K562 (cell line): Measurements from ENCODE around the gene SUSD5. TPM values are rescaled to one million over a fixed set of nuclear protein-coding genes. Genes with fewer than 3 reads are reported as not detected.
A peak's percentile ranks its signal among the peaks of the same experiment; 100 is the strongest.

Source experiments
- ATAC-seq: fragments of 200-7000 bp; cut with Tn5 transposase; 3 replicates; pipeline ENCODE4 v1.9.1; 2020; ENCODE audit warnings: moderate library complexity
- BruUV-seq: library from RNA; stranded (reverse); fragments of 400-500 nt; replicated peaks from 2 replicates; lab custom pipeline; 2021; lab: Mats Ljungman, UMichigan
- CTCF ChIA-PET: fragments of 300-600 bp; formaldehyde crosslinking; extraction: SDS; loops from one replicate; lab custom pipeline; 2021; ENCODE audit warnings: low intra/inter-chr PET ratio; lab: Yijun Ruan, JAX
- POLR2A ChIA-PET: fragments of 300-600, 350-650 bp; sonication (Branson Sonifier 250); formaldehyde crosslinking; extraction: SDS; loops from one replicate; lab custom pipeline; 2021; ENCODE audit warnings: antibody characterized with exemption, inconsistent platforms; lab: Yijun Ruan, JAX
- DNase-seq, 4 experiments: peaks; one replicate each; pipeline versions ENCODE4 v3.0.0 to v3.0.0-alpha.2; 2011 to 2018; ENCODE audit warnings: low spot score in 3 of 4, mixed read lengths in 3 of 4; ENCODE audit errors: extremely low read depth in 1 of 4
- FAIRE-seq: peaks from 2 replicates; lab custom pipeline; 2011; peaks lifted over from hg19 to GRCh38; lab: Jason Lieb, UNC
- H2AFZ ChIP-seq: 2 replicates; pipeline ENCODE4 v1.6.0; 2011; ENCODE audit warnings: low read depth, low read length, control low read depth, inconsistent platforms
- H3K27ac ChIP-seq: fragments of 200-600 bp; 3 replicates; pipeline ENCODE4 v1.8.0; 2011; ENCODE audit warnings: low read depth, mild to moderate bottlenecking, control low read depth, inconsistent platforms, low read length, moderate library complexity, mixed read lengths; ENCODE audit errors: extremely low read depth
- H3K27me3 ChIP-seq, 2 experiments: fragments of 300-600 bp in 1 of 2; 2 replicates in 1 of 2; 3 replicates in 1 of 2; pipeline versions ENCODE4 v1.6.0 to v1.8.0; 2011; ENCODE audit warnings: inconsistent platforms in 2 of 2, low read length in 2 of 2, mild to moderate bottlenecking in 1 of 2, mixed read lengths in 1 of 2, moderate library complexity in 1 of 2; ENCODE audit not compliant: control insufficient read depth in 2 of 2, insufficient read depth in 2 of 2
- H3K36me3 ChIP-seq: fragments of 300-600 bp; 3 replicates; pipeline ENCODE4 v1.8.0; 2011; ENCODE audit warnings: mild to moderate bottlenecking, low read length, inconsistent platforms; ENCODE audit not compliant: control insufficient read depth, insufficient read depth
- H3K4me1 ChIP-seq, 2 experiments: fragments of 200-600 bp in 1 of 2; replicated peaks in 1 of 2; 2 replicates in 1 of 2; 3 replicates in 1 of 2; pipeline versions ENCODE4 v1.5.1 to v1.8.0; 2011; ENCODE audit warnings: inconsistent platforms in 2 of 2, low read length in 2 of 2, mild to moderate bottlenecking in 1 of 2, mixed read lengths in 1 of 2, moderate library complexity in 1 of 2; ENCODE audit not compliant: control insufficient read depth in 2 of 2, insufficient read depth in 2 of 2
- H3K4me2 ChIP-seq: 2 replicates; pipeline ENCODE4 v1.6.1; 2011; ENCODE audit warnings: low read length, control low read depth, inconsistent platforms, mixed read lengths; ENCODE audit not compliant: insufficient read depth
- H3K4me3 ChIP-seq: fragments of 200-600 bp; sonication (generic), shearing (Covaris generic); 2 replicates; pipeline ENCODE4 v1.5.1; 2016; ENCODE audit warnings: control low read depth, inconsistent platforms
- H3K79me2 ChIP-seq: fragments of 200-600 bp; 3 replicates; pipeline ENCODE4 v1.8.0; 2011; ENCODE audit warnings: low read length, inconsistent platforms; ENCODE audit not compliant: control insufficient read depth, insufficient read depth
- H3K9ac ChIP-seq, 2 experiments: 2 replicates each; pipeline versions ENCODE4 v1.6.0 to v1.6.1; 2011; ENCODE audit warnings: low read depth in 2 of 2, low read length in 2 of 2, control low read depth in 1 of 2, inconsistent platforms in 1 of 2, mild to moderate bottlenecking in 1 of 2, mixed read lengths in 1 of 2; ENCODE audit not compliant: insufficient read depth in 1 of 2
- H3K9me1 ChIP-seq: one replicate; pipeline ENCODE4 v1.6.0; 2011; ENCODE audit warnings: inconsistent platforms, mild to moderate bottlenecking, low read length, moderate library complexity; ENCODE audit not compliant: control insufficient read depth, insufficient read depth
- H3K9me3 ChIP-seq: replicated peaks from 2 replicates; pipeline ENCODE4 v1.5.1; 2011; ENCODE audit warnings: low read depth, low read length, inconsistent platforms; ENCODE audit not compliant: control insufficient read depth, insufficient read depth
- H4K20me1 ChIP-seq: replicated peaks from 2 replicates; pipeline ENCODE4 v1.6.1; 2011; ENCODE audit warnings: low read length, inconsistent platforms, mixed read lengths; ENCODE audit not compliant: control insufficient read depth, insufficient read depth
- CBFB ChIP-seq: sonication (generic); formaldehyde crosslinking; IDR thresholded peaks from 2 replicates; pipeline ENCODE4 v1.4.0; 2020; ENCODE audit warnings: mild to moderate bottlenecking, missing genetic modification reagents
- COPS2 ChIP-seq: fragments of 450-650 bp; conservative IDR thresholded peaks from 2 replicates; pipeline ENCODE4 v1.6.1; 2016; ENCODE audit warnings: mild to moderate bottlenecking, moderate library complexity
- FOXK2 ChIP-seq, 2 experiments: fragments of 450-650 bp; IDR thresholded peaks in 1 of 2; conservative IDR thresholded peaks in 1 of 2; 2 replicates each; pipeline ENCODE4 v1.6.1; 2016; ENCODE audit warnings: low read depth in 2 of 2, mild to moderate bottlenecking in 1 of 2
- RAD51 ChIP-seq: fragments of 450-650 bp; IDR thresholded peaks from 2 replicates; pipeline ENCODE4 v1.7.1; 2016; ENCODE audit warnings: low read depth, mild to moderate bottlenecking, borderline replicate concordance
- SPI1 ChIP-seq: IDR thresholded peaks from 2 replicates; pipeline ENCODE4 v1.6.1; 2011; ENCODE audit warnings: low read depth, low read length, control low read depth, borderline replicate concordance
- WGBS: fragments of 100-300 bp; shearing (Covaris generic); methylation state at CpG from one replicate; pipeline ENCODE4 v1.1.6; 2016; ENCODE audit warnings: low coverage, mixed read lengths; ENCODE audit not compliant: insufficient coverage; ENCODE audit errors: missing lambda C conversion rate; 5-methylcytosine and 5-hydroxymethylcytosine counted together
- in situ Hi-C: fragments of 300-500 bp; cut with MboI; formaldehyde crosslinking; loops from 4 replicates; pipeline ENCODE4 v1.15.0; 2018; ENCODE audit warnings: inconsistent platforms, mixed read lengths
- intact Hi-C: fragments of 100-400 bp; cut with micrococcal nuclease; formaldehyde crosslinking; loops from 2 replicates; pipeline ENCODE4 v1.14.2; 2022
- polyA plus RNA-seq, 8 experiments: library from polyadenylated mRNA; depleted of rRNA in 4 of 8; stranded (reverse) in 5 of 8; unstranded in 3 of 8; fragments of >200 nt; fragmentation: Nextera tagmentation in 2 of 8; fragmentation: Illumina TruSeq in 1 of 8; extraction: Ambion mirVana in 2 of 8; extraction: Trizol in 1 of 8; gene quantifications; 2 replicates each; pipeline versions ENCODE4 v1.2.1 to v1.2.3, GENCODE V29; 2011 to 2014; ENCODE audit warnings: inconsistent platforms in 1 of 8, missing spikeins in 1 of 8
- total RNA-seq, 7 experiments: library from RNA; depleted of rRNA in 6 of 7; stranded (reverse); fragments of >200 nt in 6 of 7; fragmentation: Illumina TruSeq in 2 of 7; extraction: Trizol in 2 of 7; gene quantifications; 2 replicates each; pipeline versions ENCODE4 v1.2.1 to v1.2.3, GENCODE V29; 2011 to 2021; ENCODE audit warnings: low replicate concordance in 1 of 7
- TF ChIP-seq, protein P1 (sequence below), 2 experiments: IDR thresholded peaks in 1 of 2; conservative IDR thresholded peaks in 1 of 2; 2 replicates each; pipeline ENCODE4 v1.6.1; 2016; ENCODE audit warnings: low read depth in 2 of 2, mild to moderate bottlenecking in 1 of 2, missing compliant biosample characterization in 1 of 2, missing genetic modification characterization in 1 of 2, moderate library complexity in 1 of 2
- TF ChIP-seq, protein P2 (sequence below), 2 experiments: fragments of 450-650 bp in 1 of 2; sonication (generic) in 1 of 2; formaldehyde crosslinking in 1 of 2; IDR thresholded peaks; 2 replicates each; pipeline versions ENCODE4 v1.7.1 to v1.9.0; 2016 to 2022; ENCODE audit warnings: inconsistent platforms in 1 of 2, mild to moderate bottlenecking in 1 of 2, missing genetic modification reagents in 1 of 2

The SUSD5 gene
- total and polyA plus RNA-seq, 9 of the 15 experiments (the other 6 are each of a cell fraction or from before 2014, with no cell fraction given) = not detected

DNA sequence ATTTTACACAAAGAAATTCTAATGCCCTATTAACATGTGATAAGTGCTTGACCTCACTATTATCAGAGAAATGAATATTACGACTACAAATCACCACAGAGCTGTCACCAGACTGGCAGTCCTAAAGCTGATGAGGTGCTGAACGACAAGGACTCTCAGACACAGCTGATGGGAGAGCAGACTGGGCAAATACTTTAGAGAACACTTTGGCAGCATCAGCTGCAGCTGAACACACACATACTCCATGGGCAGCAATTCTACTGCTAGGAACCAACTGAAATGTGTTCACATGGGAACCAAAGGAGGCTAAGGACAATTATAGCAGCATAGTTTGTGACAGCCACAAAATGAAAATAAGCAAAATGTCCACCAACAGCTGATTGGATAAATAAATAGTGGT lies 45.5 kb downstream of the SUSD5 start (continued):
- TF ChIP-seq, protein P1, sequence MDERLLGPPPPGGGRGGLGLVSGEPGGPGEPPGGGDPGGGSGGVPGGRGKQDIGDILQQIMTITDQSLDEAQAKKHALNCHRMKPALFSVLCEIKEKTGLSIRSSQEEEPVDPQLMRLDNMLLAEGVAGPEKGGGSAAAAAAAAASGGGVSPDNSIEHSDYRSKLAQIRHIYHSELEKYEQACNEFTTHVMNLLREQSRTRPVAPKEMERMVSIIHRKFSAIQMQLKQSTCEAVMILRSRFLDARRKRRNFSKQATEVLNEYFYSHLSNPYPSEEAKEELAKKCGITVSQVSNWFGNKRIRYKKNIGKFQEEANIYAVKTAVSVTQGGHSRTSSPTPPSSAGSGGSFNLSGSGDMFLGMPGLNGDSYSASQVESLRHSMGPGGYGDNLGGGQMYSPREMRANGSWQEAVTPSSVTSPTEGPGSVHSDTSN (CRISPR knock-in tag; IDR thresholded peaks at IDR 0.05; ENCODE audit: low read depth) = no peak
- TF ChIP-seq, protein P1 (tag; conservative IDR thresholded peaks at IDR 0.05; ENCODE audit: low read depth) = no peak
- TF ChIP-seq COPS2 (no peak), RAD51 (no peak), CBFB (CRISPR knock-in tag) (no peak)

DNA sequence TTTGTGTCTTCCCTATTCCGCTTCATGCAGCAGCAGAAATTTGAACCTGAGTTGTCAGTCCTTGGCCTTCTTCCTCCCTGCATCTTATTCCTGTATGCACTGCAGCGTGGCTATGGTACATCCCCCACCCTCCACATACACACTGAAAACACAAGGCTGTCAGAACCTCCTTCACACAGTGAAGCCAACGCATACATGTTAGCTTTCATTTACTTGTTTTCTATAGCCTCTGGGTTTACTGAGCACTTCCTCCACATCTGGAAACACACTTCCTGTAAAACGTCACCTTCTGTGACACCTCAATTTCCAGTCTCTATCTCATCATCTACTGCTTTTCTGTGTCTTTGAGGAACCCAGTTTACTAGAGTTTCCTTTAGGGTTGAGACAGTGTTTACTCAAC lies 47.0 kb downstream of the SUSD5 start:
- H3K27me3 ChIP-seq = peaks cover 33 to 49% of the 10 kb centered on the region in 2 experiments; a peak in 4 of 5 replicates
- H3K4me1 ChIP-seq = peaks cover 0 to 3% of the 10 kb centered on the region in 2 experiments; a peak in 2 of 5 replicates
- TF ChIP-seq FOXK2 (conservative IDR thresholded peaks at IDR 0.05 in 1 of 2, IDR thresholded peaks at IDR 0.05 in 1 of 2; ENCODE audit: low read depth in 2 of 2) (no peak), SPI1 (peak; percentile 45; the same call in 1 of the 2 replicates)
- TF ChIP-seq, protein P2, sequence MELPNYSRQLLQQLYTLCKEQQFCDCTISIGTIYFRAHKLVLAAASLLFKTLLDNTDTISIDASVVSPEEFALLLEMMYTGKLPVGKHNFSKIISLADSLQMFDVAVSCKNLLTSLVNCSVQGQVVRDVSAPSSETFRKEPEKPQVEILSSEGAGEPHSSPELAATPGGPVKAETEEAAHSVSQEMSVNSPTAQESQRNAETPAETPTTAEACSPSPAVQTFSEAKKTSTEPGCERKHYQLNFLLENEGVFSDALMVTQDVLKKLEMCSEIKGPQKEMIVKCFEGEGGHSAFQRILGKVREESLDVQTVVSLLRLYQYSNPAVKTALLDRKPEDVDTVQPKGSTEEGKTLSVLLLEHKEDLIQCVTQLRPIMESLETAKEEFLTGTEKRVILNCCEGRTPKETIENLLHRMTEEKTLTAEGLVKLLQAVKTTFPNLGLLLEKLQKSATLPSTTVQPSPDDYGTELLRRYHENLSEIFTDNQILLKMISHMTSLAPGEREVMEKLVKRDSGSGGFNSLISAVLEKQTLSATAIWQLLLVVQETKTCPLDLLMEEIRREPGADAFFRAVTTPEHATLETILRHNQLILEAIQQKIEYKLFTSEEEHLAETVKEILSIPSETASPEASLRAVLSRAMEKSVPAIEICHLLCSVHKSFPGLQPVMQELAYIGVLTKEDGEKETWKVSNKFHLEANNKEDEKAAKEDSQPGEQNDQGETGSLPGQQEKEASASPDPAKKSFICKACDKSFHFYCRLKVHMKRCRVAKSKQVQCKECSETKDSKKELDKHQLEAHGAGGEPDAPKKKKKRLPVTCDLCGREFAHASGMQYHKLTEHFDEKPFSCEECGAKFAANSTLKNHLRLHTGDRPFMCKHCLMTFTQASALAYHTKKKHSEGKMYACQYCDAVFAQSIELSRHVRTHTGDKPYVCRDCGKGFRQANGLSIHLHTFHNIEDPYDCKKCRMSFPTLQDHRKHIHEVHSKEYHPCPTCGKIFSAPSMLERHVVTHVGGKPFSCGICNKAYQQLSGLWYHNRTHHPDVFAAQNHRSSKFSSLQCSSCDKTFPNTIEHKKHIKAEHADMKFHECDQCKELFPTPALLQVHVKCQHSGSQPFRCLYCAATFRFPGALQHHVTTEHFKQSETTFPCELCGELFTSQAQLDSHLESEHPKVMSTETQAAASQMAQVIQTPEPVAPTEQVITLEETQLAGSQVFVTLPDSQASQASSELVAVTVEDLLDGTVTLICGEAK (IDR thresholded peaks at IDR 0.05) = 0 out of 2 replicates have a peak, but pooled peaks have one; percentile 38
- TF ChIP-seq, protein P2 (CRISPR knock-in tag; IDR thresholded peaks at IDR 0.05) = no peak
- no peak overlapping the region for H3K9ac ChIP-seq
- H3K9me1 ChIP-seq = peaks cover 3% of the 10 kb centered on the region
- ChIA-PET POLR2A (interaction anchor here (0.6 to 1.9 kb wide), 3 partner anchors 23 to 428 kb away, joined by 3 to 7 read pairs (median 3); no protein-coding TSS in a partner anchor), CTCF (no interaction called here)
- DNase-seq = no peak
- ATAC-seq = no peak; the same call in 2 of the 3 replicates
- no TSS peak for BruUV-seq
- H2AFZ ChIP-seq = 0 out of 2 replicates have a peak overlapping the region, but pooled peaks have one; percentile 7
- H3K4me3 ChIP-seq = no peak overlapping the region
- no peak overlapping the region for H3K27ac ChIP-seq
- FAIRE-seq = no peak
- H3K79me2 ChIP-seq = no peaks in the 10 kb centered on the region
- 6% methylated on average over 4 of the region's 4 CpGs for WGBS
- H3K36me3 ChIP-seq = no peaks in the 10 kb centered on the region
- intact Hi-C loops (no loop called here), in situ Hi-C loops (no loop called here)
- H3K9me3 ChIP-seq = no peaks in the 10 kb centered on the region
- no peak overlapping the region for H3K4me2 ChIP-seq
- no peaks in the 10 kb centered on the region for H4K20me1 ChIP-seq
